ENCODE data around the gene TBC1D32.
"Not testable (repeated sequence)": the region's sequence is repeated elsewhere in the genome, so short reads cannot be mapped to it uniquely, and the experiment has no call there.

The TBC1D32 gene

GRCh38 chr6:121048593-121048992, 285.7 kb downstream of the TBC1D32 start:
- FAIRE-seq; DNase-seq (ENCODE audit: extremely low spot score, insufficient read length, low read depth): not testable (repeated sequence)

GRCh38 chr6:121044905-121045304, 289.4 kb downstream of the TBC1D32 start:
- not testable (repeated sequence) for DNase-seq (ENCODE audit: extremely low spot score, insufficient read length, low read depth); FAIRE-seq

GRCh38 chr6:121043706-121044105, 290.6 kb downstream of the TBC1D32 start:
- DNase-seq (ENCODE audit: extremely low spot score, insufficient read length, low read depth); FAIRE-seq: not testable (repeated sequence)

- FAIRE-seq; DNase-seq (ENCODE audit: extremely low spot score, insufficient read length, low read depth): not testable (repeated sequence)
These were observed 291.1 kb downstream of the TBC1D32 start for GRCh38 chr6:121043211-121043610.

GRCh38 chr6:121042766-121043165, 291.5 kb downstream of the TBC1D32 start:
- no peak for FAIRE-seq
- DNase-seq (ENCODE audit: extremely low spot score, insufficient read length, low read depth) = no peak

- DNase-seq (ENCODE audit: extremely low spot score, insufficient read length, low read depth) (no peak), FAIRE-seq (no peak)
These were observed 293.4 kb downstream of the TBC1D32 start for GRCh38 chr6:121040831-121041230.

GRCh38 chr6:121033091-121033490, 301.2 kb downstream of the TBC1D32 start:
- DNase-seq (ENCODE audit: extremely low spot score, insufficient read length, low read depth) (no peak), FAIRE-seq (no peak)

GRCh38 chr6:121032268-121033006, 301.8 kb downstream of the TBC1D32 start:
- DNase-seq (ENCODE audit: extremely low spot score, insufficient read length, low read depth) = no peak
- no peak for FAIRE-seq
